Vagina (tissue), 2 donors: Measurements from ENCODE around the gene SORCS2. TPM values are rescaled to one million over a fixed set of nuclear protein-coding genes. Genes with fewer than 3 reads are reported as not detected.

Experiments
- DNase-seq, 2 donors: peaks; one replicate each; pipeline ENCODE4 v3.0.0-alpha.2; 2017; ENCODE audit errors: extremely low spot score in 2 of 2
- H3K27ac ChIP-seq: fragments of 200-600 bp; sonication (generic); one replicate; pipeline ENCODE4 v1.5.1; 2019
- H3K27me3 ChIP-seq: fragments of 200-600 bp; sonication (generic); one replicate; pipeline ENCODE4 v1.5.1; 2019
- H3K36me3 ChIP-seq, 2 donors: fragments of 200-600 bp; sonication (generic); one replicate each; pipeline ENCODE4 v1.5.1; 2017 to 2019
- H3K4me1 ChIP-seq: fragments of 200-600 bp; sonication (generic); one replicate; pipeline ENCODE4 v1.5.1; 2019
- H3K4me3 ChIP-seq, 2 donors: fragments of 200-600 bp; sonication (generic); 1 replicate in 1 of 2; 2 replicates in 1 of 2; pipeline ENCODE4 v1.5.1; 2016 to 2019
- H3K9me3 ChIP-seq: fragments of 200-600 bp; sonication (generic); one replicate; pipeline ENCODE4 v1.5.1; 2019
- POLR2A ChIP-seq, 2 donors: fragments of 450-650 bp; IDR thresholded peaks; one replicate each; pipeline ENCODE4 v1.6.1; 2017; ENCODE audit warnings: antibody characterized with exemption in 2 of 2, mild to moderate bottlenecking in 2 of 2, moderate library complexity in 2 of 2
- POLR2AphosphoS5 ChIP-seq, 2 donors: sonication (generic); formaldehyde crosslinking; IDR thresholded peaks; one replicate each; pipeline ENCODE4 v1.9.0; 2017; ENCODE audit warnings: antibody characterized with exemption in 2 of 2, mild to moderate bottlenecking in 2 of 2, low read depth in 1 of 2; ENCODE audit not compliant: insufficient read depth in 1 of 2
- intact Hi-C: fragments of 100-400 bp; cut with DNase I; formaldehyde crosslinking; loops from one replicate; pipeline ENCODE4 v1.15.1; 2023
- total RNA-seq: library from RNA; depleted of rRNA; stranded (reverse); fragments of >200 nt; gene quantifications from one replicate; pipeline ENCODE4 v1.2.3, GENCODE V29; 2016
- TF ChIP-seq, protein P1 (sequence below), 3 experiments: fragments of 450-650 bp in 2 of 3; fragments of 200-600 bp in 1 of 3; sonication (generic) in 1 of 3; IDR thresholded peaks; one replicate each; pipeline ENCODE4 v1.5.1; 2017 to 2019; ENCODE audit warnings: antibody characterized with exemption in 3 of 3, mild to moderate bottlenecking in 2 of 3, moderate library complexity in 2 of 3

SORCS2 gene
- total RNA-seq, 1 donor from 2014 or later: 5.4 TPM

DNA sequence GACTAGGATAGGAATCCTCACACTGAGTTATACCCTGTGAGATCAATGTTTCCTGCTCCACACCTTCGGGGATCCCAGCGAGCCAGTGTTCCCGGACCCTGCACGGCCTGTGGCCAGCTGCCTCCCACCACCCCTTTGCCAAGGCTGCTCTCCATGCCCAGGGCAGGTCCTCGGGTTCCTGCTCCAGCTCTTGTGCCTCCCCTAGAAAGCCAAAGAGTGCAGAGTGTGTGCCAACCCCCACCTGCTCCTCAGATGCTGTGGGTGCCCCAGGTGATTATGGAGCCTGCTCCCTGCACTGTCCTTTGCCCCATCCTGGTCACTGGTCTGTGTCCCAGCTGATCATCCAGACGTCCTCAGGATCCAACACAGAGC lies 500.9 kb downstream of the SORCS2 start:
- Histone ChIP-seq H3K27me3 (no peaks in the 10 kb centered on the region), H3K4me1 (no peaks in the 10 kb centered on the region), H3K27ac (no peak overlapping the region), H3K9me3 (no peaks in the 10 kb centered on the region), H3K4me3 (no peak overlapping the region), H3K36me3 (no peaks in the 10 kb centered on the region)
- intact Hi-C loops: no loop called here
- no peak for DNase-seq
- no peak for TF ChIP-seq POLR2AphosphoS5 (IDR thresholded peaks at IDR 0.05; ENCODE audit: insufficient read depth in 1 of 2, low read depth in 1 of 2)

DNA sequence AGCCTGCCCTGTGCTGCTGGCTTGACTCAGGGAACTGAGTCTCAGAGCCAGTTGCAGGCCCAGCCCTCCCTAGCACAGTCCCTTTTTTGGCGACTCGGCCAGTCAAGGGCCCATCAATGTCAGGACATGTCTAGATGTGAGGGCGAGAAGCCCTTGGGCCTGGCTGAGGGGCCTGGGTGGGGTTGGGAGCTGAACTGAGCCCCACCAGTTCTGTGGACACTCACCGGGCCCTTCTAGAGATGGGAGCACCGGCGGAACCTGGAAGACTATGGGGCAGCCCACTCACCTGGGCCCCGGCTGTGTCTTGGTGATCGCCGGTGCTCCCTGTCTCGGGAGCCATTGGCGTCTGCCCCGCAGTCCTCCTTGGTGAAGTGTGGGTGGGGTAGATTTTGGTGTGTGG lies 501.4 kb downstream of the SORCS2 start:
- TF ChIP-seq POLR2AphosphoS5 (IDR thresholded peaks at IDR 0.05; ENCODE audit: insufficient read depth in 1 of 2, low read depth in 1 of 2): no peak
- TF ChIP-seq, protein P1, sequence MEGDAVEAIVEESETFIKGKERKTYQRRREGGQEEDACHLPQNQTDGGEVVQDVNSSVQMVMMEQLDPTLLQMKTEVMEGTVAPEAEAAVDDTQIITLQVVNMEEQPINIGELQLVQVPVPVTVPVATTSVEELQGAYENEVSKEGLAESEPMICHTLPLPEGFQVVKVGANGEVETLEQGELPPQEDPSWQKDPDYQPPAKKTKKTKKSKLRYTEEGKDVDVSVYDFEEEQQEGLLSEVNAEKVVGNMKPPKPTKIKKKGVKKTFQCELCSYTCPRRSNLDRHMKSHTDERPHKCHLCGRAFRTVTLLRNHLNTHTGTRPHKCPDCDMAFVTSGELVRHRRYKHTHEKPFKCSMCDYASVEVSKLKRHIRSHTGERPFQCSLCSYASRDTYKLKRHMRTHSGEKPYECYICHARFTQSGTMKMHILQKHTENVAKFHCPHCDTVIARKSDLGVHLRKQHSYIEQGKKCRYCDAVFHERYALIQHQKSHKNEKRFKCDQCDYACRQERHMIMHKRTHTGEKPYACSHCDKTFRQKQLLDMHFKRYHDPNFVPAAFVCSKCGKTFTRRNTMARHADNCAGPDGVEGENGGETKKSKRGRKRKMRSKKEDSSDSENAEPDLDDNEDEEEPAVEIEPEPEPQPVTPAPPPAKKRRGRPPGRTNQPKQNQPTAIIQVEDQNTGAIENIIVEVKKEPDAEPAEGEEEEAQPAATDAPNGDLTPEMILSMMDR (IDR thresholded peaks at IDR 0.05): no peak
- no peak for TF ChIP-seq POLR2A (IDR thresholded peaks at IDR 0.05)
- Histone ChIP-seq H3K4me1 (no peaks in the 10 kb centered on the region), H3K36me3 (no peaks in the 10 kb centered on the region), H3K27ac (no peak overlapping the region), H3K9me3 (no peaks in the 10 kb centered on the region), H3K4me3 (no peak overlapping the region), H3K27me3 (no peaks in the 10 kb centered on the region)
- no peak for DNase-seq
- intact Hi-C loops: no loop called here

DNA sequence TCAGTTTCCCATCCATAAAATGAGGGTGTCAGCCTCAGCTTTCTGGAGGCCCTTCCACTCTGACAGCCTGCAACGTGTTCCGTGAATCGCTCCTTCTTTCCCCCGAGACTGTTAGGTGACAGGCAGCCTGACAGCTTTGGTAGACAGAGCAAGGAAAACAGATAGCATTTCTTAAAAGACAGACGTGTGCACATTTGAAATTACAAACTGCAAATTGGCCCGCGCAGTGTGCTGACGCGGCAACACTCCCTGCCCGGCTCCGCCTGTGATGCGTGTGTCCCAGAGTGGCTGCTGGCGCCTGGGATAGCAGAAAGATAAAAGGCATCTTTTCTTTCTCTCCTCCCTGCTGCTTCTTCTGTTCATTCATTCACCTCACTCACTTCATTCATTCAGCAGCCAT lies 502.0 kb downstream of the SORCS2 start:
- no peaks in the 10 kb centered on the region for H3K36me3 ChIP-seq
- no peaks in the 10 kb centered on the region for H3K9me3 ChIP-seq
- TF ChIP-seq, protein P1 (IDR thresholded peaks at IDR 0.05): no peak
- TF ChIP-seq POLR2A (IDR thresholded peaks at IDR 0.05) (no peak), POLR2AphosphoS5 (IDR thresholded peaks at IDR 0.05; ENCODE audit: insufficient read depth in 1 of 2, low read depth in 1 of 2) (no peak)
- intact Hi-C loops: no loop called here
- no peaks in the 10 kb centered on the region for H3K27me3 ChIP-seq
- H3K4me1 ChIP-seq: no peaks in the 10 kb centered on the region
- no peak for DNase-seq
- H3K27ac ChIP-seq: no peak overlapping the region
- no peak overlapping the region for H3K4me3 ChIP-seq

DNA sequence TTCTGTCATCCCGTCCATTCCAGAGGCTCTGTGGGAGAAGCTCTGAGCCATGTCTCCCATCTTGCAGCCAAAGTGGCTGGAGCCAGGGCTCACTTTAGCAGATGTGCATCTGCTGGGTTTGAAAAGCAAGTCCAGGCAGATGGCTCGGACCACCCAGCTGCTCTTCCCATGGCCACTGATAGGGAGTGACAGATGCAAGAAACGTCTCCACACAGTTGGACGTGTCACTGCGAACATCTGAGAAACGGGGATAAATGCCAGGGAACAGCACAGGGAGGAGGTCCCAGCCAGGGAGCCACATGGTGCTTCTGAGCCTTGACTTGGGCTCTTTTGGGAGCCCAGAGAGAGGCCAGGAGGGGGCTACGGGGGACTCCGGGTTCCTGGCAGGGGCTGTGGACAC lies 505.0 kb downstream of the SORCS2 start:
- no peak overlapping the region for H3K4me3 ChIP-seq
- TF ChIP-seq POLR2A (IDR thresholded peaks at IDR 0.05) (no peak), POLR2AphosphoS5 (IDR thresholded peaks at IDR 0.05; ENCODE audit: insufficient read depth in 1 of 2, low read depth in 1 of 2) (no peak)
- TF ChIP-seq, protein P1 (IDR thresholded peaks at IDR 0.05): no peak
- H3K27me3 ChIP-seq: no peaks in the 10 kb centered on the region
- no peak for DNase-seq
- intact Hi-C loops: no loop called here
- no peaks in the 10 kb centered on the region for H3K36me3 ChIP-seq
- no peak overlapping the region for H3K27ac ChIP-seq
- no peaks in the 10 kb centered on the region for H3K4me1 ChIP-seq
- H3K9me3 ChIP-seq: no peaks in the 10 kb centered on the region

DNA sequence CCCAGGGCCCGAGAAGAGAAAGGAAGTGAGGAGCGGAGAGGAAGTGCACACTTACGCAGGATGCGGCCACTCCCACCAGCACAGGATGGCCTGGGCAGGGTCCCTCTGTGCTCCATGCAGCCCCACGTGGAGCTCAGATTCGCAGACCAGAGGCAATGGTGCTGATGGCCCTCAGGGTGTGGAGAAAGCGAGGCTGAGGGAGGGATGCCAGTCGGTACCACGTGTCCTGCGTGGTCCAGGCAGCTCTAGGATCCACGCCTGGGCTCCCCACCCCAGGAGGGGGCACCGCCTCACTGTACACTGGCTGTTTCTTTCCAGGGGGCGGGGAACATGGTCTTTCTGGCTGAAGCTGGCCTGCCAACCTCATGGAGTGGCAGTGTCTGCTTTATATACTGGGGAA lies 505.5 kb downstream of the SORCS2 start:
- no peak for DNase-seq

More for the DNA sequence above, 505.5 kb downstream of the SORCS2 start:
- Histone ChIP-seq H3K4me1 (no peaks in the 10 kb centered on the region), H3K9me3 (no peaks in the 10 kb centered on the region), H3K36me3 (no peaks in the 10 kb centered on the region), H3K27ac (no peak overlapping the region), H3K27me3 (no peaks in the 10 kb centered on the region), H3K4me3 (no peak overlapping the region)
- TF ChIP-seq POLR2AphosphoS5 (IDR thresholded peaks at IDR 0.05; ENCODE audit: insufficient read depth in 1 of 2, low read depth in 1 of 2): no peak
- TF ChIP-seq, protein P1 (IDR thresholded peaks at IDR 0.05): no peak
- TF ChIP-seq POLR2A (IDR thresholded peaks at IDR 0.05): no peak
- intact Hi-C loops: no loop called here
